ENCODE data around the gene DSE. TPM values are rescaled to one million over a fixed set of nuclear protein-coding genes. Genes with fewer than 3 reads are reported as not detected.
A peak's percentile ranks its signal among the peaks of the same experiment; 100 is the strongest.

DSE gene
- 22.4 TPM for polyA plus RNA-seq (2012; ENCODE audit: insufficient read length, low read depth)

GRCh38 chr6:116370760-116371119 is at the start of gene DSE:
DSE (plus strand) TSS chr6:116370947; CDS start chr6:116399251, 28,304 bp downstream.
- TF ChIP-seq SIN3A (IDR thresholded peaks at IDR 0.05; ENCODE audit: borderline replicate concordance, insufficient read depth, low read length): no peak
- peak; percentile 58; the same call in 1 of the 2 replicates for TF ChIP-seq POLR2AphosphoS5 (IDR thresholded peaks at IDR 0.05; ENCODE audit: low read depth, low read length)
- TF ChIP-seq REST (IDR thresholded peaks at IDR 0.05; ENCODE audit: insufficient read depth in 1 of 2, low read depth in 2 of 2, low read length in 2 of 2): no peak
- TF ChIP-seq TAF1 (IDR thresholded peaks at IDR 0.05; ENCODE audit: borderline replicate concordance, insufficient read depth, low read length): peak; percentile 27; the same call in 1 of the 2 replicates
- peak; percentile 53 for TF ChIP-seq FOXP2 (optimal IDR thresholded peaks at IDR 0.05; ENCODE audit: borderline replicate concordance, extremely low read depth, extremely low read length, insufficient read depth)

- TF ChIP-seq TAF1 (IDR thresholded peaks at IDR 0.05; ENCODE audit: borderline replicate concordance, insufficient read depth, low read length) (no peak), POLR2AphosphoS5 (IDR thresholded peaks at IDR 0.05; ENCODE audit: low read depth, low read length) (no peak), FOXP2 (optimal IDR thresholded peaks at IDR 0.05; ENCODE audit: borderline replicate concordance, extremely low read depth, extremely low read length, insufficient read depth) (no peak), REST (IDR thresholded peaks at IDR 0.05; ENCODE audit: insufficient read depth in 1 of 2, low read depth in 2 of 2, low read length in 2 of 2) (no peak), SIN3A (IDR thresholded peaks at IDR 0.05; ENCODE audit: borderline replicate concordance, insufficient read depth, low read length) (no peak)
Observed at GRCh38 chr6:116323863-116324262, 46.9 kb upstream of the DSE start.

GRCh38 chr6:116326181-116326671 is 44.5 kb upstream of the DSE start:
- no peak for TF ChIP-seq POLR2AphosphoS5 (IDR thresholded peaks at IDR 0.05; ENCODE audit: low read depth, low read length)

GRCh38 chr6:116326996-116327395 is 43.8 kb upstream of the DSE start:
- TF ChIP-seq REST (IDR thresholded peaks at IDR 0.05; ENCODE audit: insufficient read depth in 1 of 2, low read depth in 2 of 2, low read length in 2 of 2): no peak
- TF ChIP-seq TAF1 (IDR thresholded peaks at IDR 0.05; ENCODE audit: borderline replicate concordance, insufficient read depth, low read length): no peak
- no peak for TF ChIP-seq POLR2AphosphoS5 (IDR thresholded peaks at IDR 0.05; ENCODE audit: low read depth, low read length)
- TF ChIP-seq SIN3A (IDR thresholded peaks at IDR 0.05; ENCODE audit: borderline replicate concordance, insufficient read depth, low read length): no peak
- TF ChIP-seq FOXP2 (optimal IDR thresholded peaks at IDR 0.05; ENCODE audit: borderline replicate concordance, extremely low read depth, extremely low read length, insufficient read depth): no peak

GRCh38 chr6:116327803-116328527 is 42.8 kb upstream of the DSE start:
- TF ChIP-seq SIN3A (IDR thresholded peaks at IDR 0.05; ENCODE audit: borderline replicate concordance, insufficient read depth, low read length): no peak
- TF ChIP-seq FOXP2 (optimal IDR thresholded peaks at IDR 0.05; ENCODE audit: borderline replicate concordance, extremely low read depth, extremely low read length, insufficient read depth): no peak
- no peak for TF ChIP-seq POLR2AphosphoS5 (IDR thresholded peaks at IDR 0.05; ENCODE audit: low read depth, low read length)
- TF ChIP-seq REST (IDR thresholded peaks at IDR 0.05; ENCODE audit: insufficient read depth in 1 of 2, low read depth in 2 of 2, low read length in 2 of 2): no peak
- no peak for TF ChIP-seq TAF1 (IDR thresholded peaks at IDR 0.05; ENCODE audit: borderline replicate concordance, insufficient read depth, low read length)
